OCI-M1 (cell line): ENCODE results near the gene RNF19B.
"Not testable (repeated sequence)": the region's sequence is repeated elsewhere in the genome, so short reads cannot be mapped to it uniquely, and the experiment has no call there.

Experiments
- DNase-seq: peaks from one replicate; lab custom pipeline; 2025; lab: John Stamatoyannopoulos, UW

RNF19B gene

GRCh38 chr1:32931760-32932159, 32.8 kb downstream of the RNF19B start:
- DNase-seq: no peak

GRCh38 chr1:32929366-32929765, 35.2 kb downstream of the RNF19B start:
- DNase-seq: no peak

GRCh38 chr1:32928715-32929114, 35.9 kb downstream of the RNF19B start:
- no peak for DNase-seq

- no peak for DNase-seq
These were observed 36.3 kb downstream of the RNF19B start for GRCh38 chr1:32928285-32928684.

GRCh38 chr1:32927441-32927840, 37.2 kb downstream of the RNF19B start:
- DNase-seq: no peak

GRCh38 chr1:32926562-32926961, 38.0 kb downstream of the RNF19B start:
- peak; percentile 49 for DNase-seq

- DNase-seq: no peak
These were observed 39.0 kb downstream of the RNF19B start for GRCh38 chr1:32925403-32926162.

GRCh38 chr1:32924881-32925344, 39.7 kb downstream of the RNF19B start:
- no peak for DNase-seq

- no peak for DNase-seq
These were observed 43.8 kb downstream of the RNF19B start for GRCh38 chr1:32920833-32921232.

- DNase-seq: peak; percentile 91
These were observed 44.5 kb downstream of the RNF19B start for GRCh38 chr1:32919811-32920733.

GRCh38 chr1:32918179-32918578, 46.4 kb downstream of the RNF19B start:
- no peak for DNase-seq

- no peak for DNase-seq
These were observed 47.1 kb downstream of the RNF19B start for GRCh38 chr1:32917521-32917920.

- no peak for DNase-seq
These were observed 48.6 kb downstream of the RNF19B start for GRCh38 chr1:32915766-32916706.

GRCh38 chr1:32910319-32910718, 54.3 kb downstream of the RNF19B start:
- DNase-seq: no peak

- peak; percentile 24 for DNase-seq
These were observed 57.2 kb downstream of the RNF19B start for GRCh38 chr1:32907435-32907834.

GRCh38 chr1:32906654-32907053, 58.0 kb downstream of the RNF19B start:
- no peak for DNase-seq

- not testable (repeated sequence) for DNase-seq
These were observed 59.0 kb downstream of the RNF19B start for GRCh38 chr1:32905588-32905987.

GRCh38 chr1:32904797-32905196, 59.8 kb downstream of the RNF19B start:
- no peak for DNase-seq

- DNase-seq: no peak
These were observed 60.4 kb downstream of the RNF19B start for GRCh38 chr1:32903991-32904785.

GRCh38 chr1:32902535-32902920, 62.1 kb downstream of the RNF19B start:
- no peak for DNase-seq
